Left ventricle myocardium superior (tissue), 1 donor: ENCODE results near the gene DNTT. TPM values are rescaled to one million over a fixed set of nuclear protein-coding genes. Genes with fewer than 3 reads are reported as not detected.

Experiments used
- ATAC-seq: fragments of 200-7000 bp; cut with Tn5 transposase; one replicate; pipeline ENCODE4 v1.9.1; 2020; ENCODE audit warnings: mild to moderate bottlenecking, moderate library complexity
- DNase-seq: peaks from one replicate; pipeline ENCODE4 v3.0.0-alpha.2; 2020
- intact Hi-C: fragments of 100-400 bp; cut with micrococcal nuclease; formaldehyde crosslinking; loops from one replicate; pipeline ENCODE4 v1.11.0; 2022
- total RNA-seq: library from RNA; stranded (reverse); fragmentation: NEBNext Ultra II Directional; extraction: Animal tissue kit (Norgen Biotek cat#: 25700); gene quantifications from one replicate; pipeline ENCODE4 v1.2.1, GENCODE V29; 2021
- donor health status: DM: no; HTN: yes; CAD: no; lungs with severe emphysema.

The DNTT gene
- total RNA-seq, 1 donor from 2014 or later: not detected

DNA sequence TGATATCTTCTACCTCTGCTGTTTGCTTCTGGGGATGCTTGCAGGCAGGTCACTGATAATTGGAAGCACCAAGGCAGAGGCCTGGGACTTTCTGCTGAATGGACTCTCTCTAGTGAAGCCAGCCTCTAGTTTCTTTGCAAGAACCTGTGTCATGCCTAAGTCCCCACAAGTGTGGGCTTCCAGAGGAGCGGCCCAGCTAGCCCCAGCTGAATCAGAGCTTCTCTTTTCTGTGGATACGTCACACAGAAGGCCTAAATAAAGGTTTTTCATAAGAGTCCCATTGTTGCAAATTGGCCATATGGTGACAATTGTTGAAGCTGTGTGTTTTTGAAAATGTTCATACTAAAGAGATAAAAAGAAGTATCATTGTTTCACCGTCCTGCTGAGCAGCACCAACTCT, 61.3 kb downstream of the DNTT start:
- intact Hi-C loops: no loop called here
- DNase-seq: no peak
- no peak for ATAC-seq

DNA sequence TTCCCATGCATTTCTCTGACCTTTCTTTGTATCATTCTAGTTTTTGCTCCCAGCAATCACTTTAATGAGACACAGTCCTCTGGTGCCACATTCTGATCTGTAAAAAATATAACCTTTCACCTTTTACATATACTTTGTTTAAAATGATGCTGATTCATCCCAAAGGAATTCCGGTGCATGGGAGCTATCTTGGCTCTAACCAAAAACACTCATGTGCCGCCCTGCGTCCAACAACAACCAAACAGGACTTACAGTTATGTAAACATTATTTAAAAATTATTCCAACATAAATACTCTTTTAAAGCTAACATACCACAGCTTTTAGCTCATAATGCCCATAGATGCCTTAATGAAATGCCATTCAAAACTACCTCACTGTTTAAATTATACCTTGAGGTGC, 62.3 kb downstream of the DNTT start:
- DNase-seq: no peak
- ATAC-seq: no peak
- intact Hi-C loops: no loop called here

DNA sequence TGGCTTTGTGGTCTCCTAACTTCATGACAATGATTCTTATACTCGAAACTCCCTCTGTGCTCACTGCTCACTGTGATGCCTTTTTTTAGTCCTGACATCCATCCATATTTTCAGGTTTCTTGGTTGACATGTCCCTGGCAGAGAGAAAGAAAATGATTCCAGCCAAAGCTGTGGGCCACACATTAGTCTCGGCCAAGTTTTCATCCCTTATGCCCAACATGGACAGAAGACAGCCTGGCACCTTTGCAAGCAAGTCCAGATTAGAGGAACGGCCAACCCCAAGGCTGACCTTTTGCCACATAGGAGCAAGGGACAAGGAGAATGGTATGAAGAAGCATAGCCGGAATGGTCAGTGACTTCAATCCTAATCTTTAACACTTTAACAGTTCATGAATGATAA, 63.2 kb downstream of the DNTT start:
- ATAC-seq (peak; percentile 83), DNase-seq (no peak)
- intact Hi-C loops: no loop called here

DNA sequence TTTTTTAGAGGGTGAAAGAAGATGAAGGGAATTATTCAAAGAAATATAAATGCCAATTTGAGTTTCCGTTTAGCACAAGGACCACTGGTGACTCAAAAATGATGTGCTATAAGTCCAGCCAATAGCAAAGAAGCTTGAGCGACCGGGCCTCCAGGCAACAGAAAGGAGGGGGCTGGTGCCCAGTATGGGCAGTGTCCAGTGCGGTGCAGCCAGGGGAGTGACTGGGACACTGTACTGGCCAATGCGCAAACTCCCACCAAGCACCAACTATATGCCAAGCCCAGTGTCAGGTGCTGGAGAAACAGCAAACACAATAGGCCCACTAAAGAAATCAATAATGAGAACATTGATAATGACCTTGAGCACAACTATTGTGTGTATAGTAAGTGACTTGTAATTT, 64.7 kb downstream of the DNTT start:
- no peak for ATAC-seq
- intact Hi-C loops: no loop called here
- DNase-seq: no peak

DNA sequence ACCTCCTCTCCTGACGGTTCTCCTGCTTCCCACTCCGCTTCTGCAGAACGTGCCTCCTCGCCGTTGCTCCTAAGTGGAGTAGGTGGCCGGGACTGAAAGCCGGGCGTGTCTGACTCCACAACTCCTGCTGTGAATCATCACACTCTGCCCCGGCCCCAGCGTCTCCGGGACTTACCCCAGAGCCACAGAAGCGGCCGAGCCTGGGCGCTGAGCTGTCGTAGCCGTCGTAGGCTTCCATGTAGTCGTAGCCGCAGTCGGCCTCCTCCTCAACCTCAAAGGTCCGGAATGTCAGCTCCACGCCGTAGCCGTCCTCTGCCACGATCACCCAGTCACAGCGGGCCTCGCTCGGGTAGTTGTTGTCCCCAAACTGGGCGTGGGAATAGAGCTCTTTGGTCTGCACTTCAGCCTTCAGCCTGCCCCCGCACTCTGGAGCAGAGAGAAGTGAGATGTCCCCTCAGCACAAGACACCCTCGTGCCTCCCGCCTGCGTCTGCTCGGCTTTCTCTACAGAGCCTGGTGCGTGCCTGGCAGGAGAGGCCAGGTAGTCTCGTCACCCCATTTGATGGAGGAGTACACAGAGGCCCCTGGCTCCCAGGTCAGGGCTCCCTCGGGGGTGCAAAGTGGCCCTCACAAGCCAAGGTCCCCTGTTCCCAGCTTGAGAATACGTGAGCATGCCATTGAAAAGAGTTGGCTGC, 65.8 kb downstream of the DNTT start:
- intact Hi-C loops: no loop called here
- DNase-seq (no peak), ATAC-seq (no peak)

DNA sequence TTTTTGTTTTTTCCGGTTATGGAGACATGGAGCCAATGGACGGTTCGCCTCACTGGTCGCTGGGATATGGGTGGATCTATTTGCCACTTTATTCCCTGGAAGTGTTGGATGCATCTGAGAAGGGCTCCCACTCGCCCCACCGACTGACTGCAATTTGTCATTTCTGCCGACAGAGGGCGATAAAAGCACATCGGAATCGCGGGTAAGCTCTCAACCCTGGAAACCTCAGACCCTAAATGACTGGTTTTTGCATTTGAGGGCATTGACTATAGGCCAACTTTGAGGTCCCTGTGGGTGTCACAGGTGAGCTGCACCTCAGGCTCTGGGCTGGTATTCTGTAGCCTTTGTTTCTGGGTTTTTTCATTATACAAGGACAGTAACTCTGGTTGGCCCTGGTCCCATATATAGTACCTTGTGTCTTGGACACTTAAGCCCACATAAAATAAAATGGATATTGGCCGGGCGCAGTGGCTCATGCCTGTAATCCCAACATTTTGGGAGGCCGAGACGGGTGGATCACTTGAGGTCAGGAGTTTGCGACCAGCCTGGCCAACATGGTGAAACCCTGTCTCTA, 66.4 kb downstream of the DNTT start:
- intact Hi-C loops: no loop called here
- peak; percentile 26 for ATAC-seq

DNA sequence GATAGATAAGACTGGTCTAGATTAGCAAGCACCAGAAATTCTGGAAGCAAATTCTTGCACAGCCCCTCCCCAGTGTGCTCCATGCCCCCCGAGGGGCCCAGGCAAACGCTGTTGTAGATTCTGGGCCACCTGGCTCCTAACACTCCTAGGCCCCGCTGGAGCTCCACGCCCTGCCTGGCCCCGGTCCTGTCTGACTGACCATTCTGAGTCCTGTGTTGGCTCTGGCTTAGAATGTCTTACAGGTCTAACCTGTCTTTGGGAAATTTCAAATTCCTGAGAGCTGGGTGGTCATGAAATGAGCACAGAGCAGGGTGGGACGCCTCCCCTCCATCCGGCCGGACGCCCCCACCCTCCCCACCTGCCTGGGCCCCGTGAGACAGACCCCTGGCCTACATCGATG, 67.1 kb downstream of the DNTT start:
- ATAC-seq (no peak), DNase-seq (no peak)
- intact Hi-C loops: no loop called here

More for the DNA sequence above, 66.4 kb downstream of the DNTT start:
- no peak for DNase-seq

DNA sequence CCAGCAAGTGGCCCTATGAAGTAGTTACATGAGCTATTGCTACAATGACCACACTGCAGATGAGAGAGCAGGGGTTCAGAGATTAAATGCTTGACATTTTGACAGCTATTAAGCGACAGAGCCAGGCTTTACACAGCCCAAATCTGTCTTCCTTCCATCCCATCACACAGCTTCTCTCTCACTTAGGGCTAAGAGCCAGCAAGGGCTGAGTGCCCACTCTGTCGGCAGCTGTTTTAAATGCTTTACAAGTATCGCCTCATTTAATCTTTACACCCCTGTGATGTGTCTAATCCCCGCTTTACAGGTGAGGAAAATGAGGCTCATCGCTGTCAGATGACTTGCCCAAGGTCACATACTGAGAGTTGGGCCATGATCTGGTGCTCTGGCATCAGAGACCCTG, 69.8 kb downstream of the DNTT start:
- DNase-seq: no peak
- intact Hi-C loops: no loop called here
- no peak for ATAC-seq

DNA sequence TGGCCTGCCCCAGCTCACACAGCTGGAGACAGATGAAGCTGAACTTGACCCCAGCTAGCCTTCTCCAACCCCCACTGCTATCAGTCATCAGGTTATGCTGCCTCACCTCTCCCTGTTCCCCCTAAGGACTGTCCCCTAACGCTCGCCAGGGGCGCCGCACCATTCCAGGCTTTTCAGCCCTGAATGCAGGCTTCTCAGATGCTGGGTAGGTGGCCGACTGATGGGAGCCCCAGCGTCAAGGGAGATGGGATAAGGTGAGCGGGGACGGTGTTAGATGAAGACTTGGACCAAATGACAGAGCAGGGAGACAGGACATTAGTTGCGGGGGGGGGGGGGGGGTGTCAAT, 70.4 kb downstream of the DNTT start:
- ATAC-seq: no peak
- DNase-seq: no peak
- intact Hi-C loops: no loop called here

DNA sequence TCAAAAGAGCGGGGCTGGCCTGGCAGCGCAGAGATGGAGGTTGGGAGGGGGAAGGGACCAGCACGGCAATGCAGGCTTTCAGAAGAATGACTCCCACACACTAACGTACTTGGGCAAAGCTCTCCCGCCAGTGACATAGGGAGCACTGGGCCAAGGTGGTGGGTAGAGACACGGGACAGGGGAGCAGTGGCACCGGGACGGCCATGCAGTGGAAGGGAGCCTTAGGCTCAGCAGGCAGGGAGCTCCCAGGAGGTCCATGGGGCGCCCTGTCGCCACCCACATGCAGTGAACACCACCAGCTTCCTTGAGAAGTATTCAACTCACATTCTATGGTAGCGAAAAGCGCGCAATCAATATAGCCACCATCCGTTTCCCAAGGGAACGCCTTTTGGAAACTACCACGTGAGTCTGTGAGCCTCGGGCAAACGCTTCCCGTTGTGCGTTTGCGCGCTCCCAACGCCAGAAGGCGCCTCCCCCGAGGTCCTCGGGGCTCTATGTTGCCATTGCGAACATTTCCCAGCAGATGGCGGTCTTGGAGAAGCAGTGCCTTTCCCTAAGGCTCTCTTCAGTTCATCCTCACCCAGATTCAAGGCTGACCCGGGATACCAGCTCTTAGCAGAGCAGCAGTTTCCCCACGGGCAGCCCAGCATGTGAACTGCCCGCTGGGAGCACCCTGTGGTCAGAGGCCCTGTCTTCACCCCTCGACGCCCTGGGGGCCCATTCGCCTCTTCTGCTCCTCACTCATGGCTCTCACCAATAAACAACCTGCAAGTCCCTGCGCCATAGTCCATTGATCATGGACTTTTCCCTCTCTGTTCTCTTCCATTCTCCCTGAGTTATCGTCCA, 71.0 kb downstream of the DNTT start:
- peak; percentile 88 for ATAC-seq
- intact Hi-C loops: no loop called here
- peak; percentile 90 for DNase-seq

DNA sequence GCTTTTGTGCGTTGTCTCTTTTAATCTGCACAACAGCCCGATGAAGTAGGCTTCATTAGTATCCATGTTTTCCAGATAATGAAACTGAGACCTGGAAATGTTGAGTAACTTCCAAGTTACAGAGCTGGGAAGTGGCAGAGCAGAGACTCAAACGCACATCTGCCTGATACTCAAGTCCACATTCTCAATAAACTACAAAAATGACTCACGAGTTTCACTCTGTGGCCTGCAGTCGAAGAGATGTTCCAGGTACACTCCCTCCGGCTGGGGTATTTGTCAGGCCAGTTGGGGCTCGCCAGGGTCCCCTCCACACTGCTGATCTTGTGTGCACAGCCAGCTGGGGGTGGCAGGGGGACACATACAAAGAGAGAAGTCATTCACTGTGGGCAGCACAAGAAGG, 72.2 kb downstream of the DNTT start:
- intact Hi-C loops: no loop called here
- ATAC-seq: no peak
- no peak for DNase-seq

DNA sequence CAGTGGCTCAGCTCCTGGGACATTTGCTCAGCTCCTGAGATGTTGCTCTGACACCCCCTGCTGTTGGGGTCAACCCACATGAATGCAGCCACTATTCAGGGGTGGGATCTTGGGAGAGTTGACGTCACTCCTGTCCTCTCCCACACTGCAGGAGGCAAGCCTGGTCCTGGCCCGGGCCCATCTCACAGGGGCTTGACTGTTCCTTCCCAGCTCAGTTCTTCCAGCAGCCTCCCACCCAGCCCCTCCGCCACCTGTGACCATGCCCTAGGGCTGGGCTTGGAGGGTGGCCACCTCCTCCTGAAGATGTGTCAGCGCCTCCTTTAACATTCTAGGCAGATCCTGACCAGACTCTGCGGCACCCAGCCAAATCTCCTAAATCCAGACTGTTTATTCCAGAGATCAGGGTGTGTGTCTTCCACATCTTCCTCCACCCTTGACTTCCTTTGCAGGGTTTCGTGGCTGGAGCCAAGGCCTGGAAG, 73.6 kb downstream of the DNTT start:
- peak; percentile 79 for DNase-seq
- intact Hi-C loops: no loop called here
- peak; percentile 58 for ATAC-seq

DNA sequence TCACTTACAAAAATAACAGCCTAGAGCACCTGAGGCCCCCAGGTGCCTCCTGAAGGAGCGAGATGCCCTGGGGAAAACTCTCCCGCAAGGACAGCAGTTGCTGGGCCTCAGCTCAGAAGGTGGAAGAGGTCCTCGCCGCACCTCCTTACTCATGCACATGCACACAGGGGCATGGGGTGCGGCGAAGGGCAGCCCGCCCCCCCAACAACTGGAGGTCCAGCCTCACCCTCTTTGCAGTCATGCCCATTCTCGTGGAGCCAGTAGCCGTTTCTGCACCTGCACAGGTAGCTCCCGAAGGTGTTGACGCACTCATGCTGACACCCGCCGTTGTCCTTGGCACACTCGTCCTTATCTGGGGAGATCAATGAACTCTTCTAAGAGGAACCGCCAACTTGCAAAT, 74.5 kb downstream of the DNTT start:
- intact Hi-C loops: no loop called here
- no peak for DNase-seq
- ATAC-seq: no peak

DNA sequence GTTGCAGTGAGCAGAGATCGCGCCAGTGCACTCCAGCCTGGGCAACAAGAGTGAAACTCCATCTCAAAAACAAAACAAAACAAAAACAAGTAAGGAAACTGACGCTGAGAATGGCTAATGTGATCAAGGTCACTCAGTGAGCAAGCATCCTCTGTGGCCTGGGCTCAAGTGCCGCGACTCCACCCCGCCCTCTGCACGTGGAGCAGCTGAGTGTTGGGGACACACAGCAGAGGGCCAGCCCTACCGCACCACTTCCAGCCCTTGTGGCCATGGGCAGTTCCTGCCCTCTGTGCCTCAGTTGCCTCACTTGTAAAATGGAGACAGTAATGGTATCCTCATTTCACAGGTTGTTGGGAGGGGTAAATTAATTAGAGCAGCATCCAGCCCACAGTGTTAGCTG, 75.5 kb downstream of the DNTT start:
- ATAC-seq (no peak), DNase-seq (no peak)
- intact Hi-C loops: no loop called here

DNA sequence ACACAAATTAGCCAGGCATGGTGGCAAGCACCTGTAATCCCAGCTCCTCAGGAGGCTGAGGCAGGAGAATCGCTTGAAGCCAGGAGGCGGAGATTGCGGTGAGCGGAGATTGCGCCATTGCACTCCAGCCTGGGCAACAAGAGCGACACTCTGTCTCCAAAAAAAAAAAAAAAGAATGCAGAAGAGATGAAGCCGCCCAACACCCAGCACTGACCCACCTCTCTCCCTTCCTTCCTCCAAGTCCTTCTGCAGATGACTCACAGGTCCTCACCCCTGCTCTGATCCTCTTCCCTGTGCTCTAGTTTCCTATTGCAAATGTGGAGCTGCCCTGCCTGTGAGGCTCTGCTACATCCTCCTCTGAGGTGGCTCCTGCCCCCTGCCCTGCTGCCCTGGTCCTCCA, 76.6 kb downstream of the DNTT start:
- DNase-seq (no peak), ATAC-seq (no peak)
- intact Hi-C loops: no loop called here

DNA sequence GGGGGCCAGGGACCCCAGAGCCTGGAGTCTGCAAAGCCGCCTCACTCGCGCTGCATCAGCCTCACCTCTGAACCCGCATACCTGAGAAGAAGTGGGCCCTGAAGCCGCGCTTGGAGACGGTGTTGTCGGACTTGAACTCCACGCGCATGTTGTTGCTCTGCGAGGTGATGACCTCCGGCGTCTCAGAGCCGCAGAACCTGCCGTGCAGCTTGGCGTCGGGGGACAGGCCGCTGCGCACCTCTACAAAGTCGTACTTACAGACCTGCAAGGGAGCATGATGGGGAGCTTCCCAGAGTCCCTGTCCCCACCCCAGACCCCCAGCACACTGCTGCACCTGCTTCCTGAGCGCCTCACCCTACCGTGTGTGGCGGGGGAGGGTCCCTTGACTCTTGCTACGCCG, 80.3 kb downstream of the DNTT start:
- DNase-seq: no peak
- intact Hi-C loops: no loop called here
- ATAC-seq: no peak

DNA sequence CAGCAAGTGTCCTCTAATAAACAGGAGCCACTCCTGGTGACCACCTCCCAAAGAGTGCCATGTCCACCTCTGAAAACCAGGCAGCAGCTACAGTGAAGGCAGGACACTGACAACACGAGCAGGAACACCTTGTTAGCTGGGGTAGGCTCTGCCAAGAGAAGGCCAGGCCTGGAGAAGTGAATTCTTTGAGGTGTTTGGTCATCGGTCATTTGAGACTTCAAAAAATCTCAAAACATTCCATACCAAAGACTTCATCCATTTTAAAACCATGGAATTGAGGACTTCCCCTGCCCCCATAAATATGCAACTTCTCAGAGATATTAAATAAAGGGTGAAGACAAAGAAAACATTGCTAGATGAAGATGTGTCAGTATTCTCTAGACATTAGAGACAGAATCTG, 82.9 kb downstream of the DNTT start:
- no peak for DNase-seq
- intact Hi-C loops: no loop called here
- ATAC-seq: no peak

DNA sequence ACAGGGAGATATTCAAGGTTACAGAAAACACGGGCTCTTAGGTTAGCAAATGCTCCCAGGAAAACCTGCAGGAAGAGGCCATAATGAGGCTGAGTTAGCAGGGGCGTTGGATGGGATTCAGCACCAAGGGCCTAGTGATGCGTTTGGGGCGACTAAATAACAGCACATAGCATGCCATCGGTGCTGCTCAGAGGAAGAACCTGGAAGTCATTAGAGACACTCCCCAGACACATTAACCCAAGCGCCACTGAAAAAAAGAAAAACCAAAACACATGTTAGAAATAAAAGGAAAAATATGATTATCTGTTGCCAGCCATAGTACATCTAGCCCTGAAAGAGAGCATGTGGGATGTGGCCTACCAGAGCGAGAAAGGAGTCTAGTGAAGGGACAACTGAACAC, 83.4 kb downstream of the DNTT start:
- ATAC-seq (no peak), DNase-seq (no peak)
- intact Hi-C loops: no loop called here
